Measurements from ENCODE around the gene NOTCH2.

NOTCH2 gene

DNA sequence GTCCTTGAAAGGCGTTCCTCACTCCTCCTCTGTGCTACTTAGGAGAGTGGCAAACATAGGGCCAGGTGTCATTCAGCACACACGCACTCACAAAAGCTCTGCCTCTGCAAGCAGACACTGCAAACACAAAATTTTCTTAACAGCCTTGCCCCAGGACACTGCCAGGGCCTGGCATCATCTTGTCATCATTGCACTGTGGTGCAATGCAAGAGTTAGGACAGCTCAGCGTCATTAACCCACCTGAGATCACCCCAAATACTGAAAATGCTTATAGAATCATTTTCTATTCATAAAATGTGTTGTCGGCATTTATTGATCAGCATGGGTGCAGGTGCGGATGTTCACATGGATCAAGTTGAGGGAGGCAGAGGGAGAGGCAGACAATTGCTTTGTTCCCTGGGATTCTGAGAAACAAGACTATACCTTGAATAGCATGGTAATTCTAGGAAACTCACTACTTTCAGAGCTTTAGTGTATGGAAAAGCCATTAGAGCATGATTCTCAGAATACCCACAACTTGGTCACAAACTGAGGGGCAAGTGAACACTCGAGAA is 176.1 kb downstream of the NOTCH2 start:
- Histone ChIP-seq H3K27me3 (replicated peaks; ENCODE audit: insufficient read depth, low read length) (no peaks in the 10 kb centered on the region), H3K27ac (ENCODE audit: low read length) (no peak overlapping the region), H3K4me2 (ENCODE audit: low read depth, low read length) (no peak overlapping the region), H3K36me3 (replicated peaks; ENCODE audit: insufficient read depth, low read length) (no peaks in the 10 kb centered on the region), H3K4me1 (ENCODE audit: low read length) (no peaks in the 10 kb centered on the region), H4K20me1 (ENCODE audit: insufficient read depth, low read length) (no peaks in the 10 kb centered on the region), H2AFZ (ENCODE audit: low read length) (no peak overlapping the region), H3F3A (ENCODE audit: insufficient read depth, low read length) (no peaks in the 10 kb centered on the region), H3K4me3 (ENCODE audit: low read length) (no peak overlapping the region), H3K9me3 (replicated peaks; ENCODE audit: insufficient read depth, low read length) (no peaks in the 10 kb centered on the region), H3K9ac (ENCODE audit: low read length) (no peak overlapping the region), H3K9me2 (replicated peaks; ENCODE audit: insufficient read depth, low read length) (no peaks in the 10 kb centered on the region), H3K79me2 (ENCODE audit: low read length) (no peaks in the 10 kb centered on the region)
- TF ChIP-seq EZH2 (optimal IDR thresholded peaks at IDR 0.05; ENCODE audit: low read depth, low read length): no peak
- no peak for TF ChIP-seq CTCF (IDR thresholded peaks at IDR 0.05; ENCODE audit: low read length)
- no peak for TF ChIP-seq EZH2phosphoT487 (IDR thresholded peaks at IDR 0.05; ENCODE audit: low read length)
- DNase-seq: no peak

- no peak overlapping the region for H3K4me3 ChIP-seq (ENCODE audit: low read length)
Measured at GRCh38 chr1:119891386-119891785, 178.1 kb downstream of the NOTCH2 start.

GRCh38 chr1:119888476-119888875 is 181.0 kb downstream of the NOTCH2 start:
- TF ChIP-seq EZH2phosphoT487 (IDR thresholded peaks at IDR 0.05; ENCODE audit: low read length) (no peak), CTCF (IDR thresholded peaks at IDR 0.05; ENCODE audit: low read length) (no peak), EZH2 (optimal IDR thresholded peaks at IDR 0.05; ENCODE audit: low read depth, low read length) (no peak)
- Histone ChIP-seq H3K27me3 (replicated peaks; ENCODE audit: insufficient read depth, low read length) (no peaks in the 10 kb centered on the region), H3K9ac (ENCODE audit: low read length) (no peak overlapping the region), H4K20me1 (ENCODE audit: insufficient read depth, low read length) (no peaks in the 10 kb centered on the region), H3K4me2 (ENCODE audit: low read depth, low read length) (no peak overlapping the region), H3K4me3 (ENCODE audit: low read length) (no peak overlapping the region), H3K9me2 (replicated peaks; ENCODE audit: insufficient read depth, low read length) (no peaks in the 10 kb centered on the region), H3F3A (ENCODE audit: insufficient read depth, low read length) (no peaks in the 10 kb centered on the region), H3K79me2 (ENCODE audit: low read length) (no peaks in the 10 kb centered on the region), H3K27ac (ENCODE audit: low read length) (no peak overlapping the region), H3K36me3 (replicated peaks; ENCODE audit: insufficient read depth, low read length) (no peaks in the 10 kb centered on the region), H3K4me1 (ENCODE audit: low read length) (no peaks in the 10 kb centered on the region), H3K9me3 (replicated peaks; ENCODE audit: insufficient read depth, low read length) (no peaks in the 10 kb centered on the region), H2AFZ (ENCODE audit: low read length) (no peak overlapping the region)
- DNase-seq: no peak

More at GRCh38 chr1:119891386-119891785, 178.1 kb downstream of the NOTCH2 start:
- no peaks in the 10 kb centered on the region for H3K4me1 ChIP-seq (ENCODE audit: low read length)
- H3K9me2 ChIP-seq (replicated peaks; ENCODE audit: insufficient read depth, low read length): no peaks in the 10 kb centered on the region
- no peak overlapping the region for H3K4me2 ChIP-seq (ENCODE audit: low read depth, low read length)
- no peaks in the 10 kb centered on the region for H3K36me3 ChIP-seq (replicated peaks; ENCODE audit: insufficient read depth, low read length)
- no peaks in the 10 kb centered on the region for H3K9me3 ChIP-seq (replicated peaks; ENCODE audit: insufficient read depth, low read length)
- no peak overlapping the region for H2AFZ ChIP-seq (ENCODE audit: low read length)
- TF ChIP-seq CTCF (IDR thresholded peaks at IDR 0.05; ENCODE audit: low read length) (no peak), EZH2 (optimal IDR thresholded peaks at IDR 0.05; ENCODE audit: low read depth, low read length) (no peak), EZH2phosphoT487 (IDR thresholded peaks at IDR 0.05; ENCODE audit: low read length) (no peak)
- H4K20me1 ChIP-seq (ENCODE audit: insufficient read depth, low read length): no peaks in the 10 kb centered on the region
- no peak overlapping the region for H3K27ac ChIP-seq (ENCODE audit: low read length)
- no peaks in the 10 kb centered on the region for H3K79me2 ChIP-seq (ENCODE audit: low read length)
- no peaks in the 10 kb centered on the region for H3K27me3 ChIP-seq (replicated peaks; ENCODE audit: insufficient read depth, low read length)
- no peaks in the 10 kb centered on the region for H3F3A ChIP-seq (ENCODE audit: insufficient read depth, low read length)
- no peak overlapping the region for H3K9ac ChIP-seq (ENCODE audit: low read length)
- DNase-seq: no peak
